ENCODE data around the gene BRIP1.
"Not testable (repeated sequence)": the region's sequence is repeated elsewhere in the genome, so short reads cannot be mapped to it uniquely, and the experiment has no call there.

BRIP1 gene

GRCh38 chr17:61678339-61678738, 185.0 kb downstream of the BRIP1 start:
- Histone ChIP-seq H3K9ac (no peak overlapping the region), H3K4me1 (no peaks in the 10 kb centered on the region), H3K4me2 (ENCODE audit: low read length) (no peak overlapping the region), H2AFZ (no peak overlapping the region), H3K9me3 (ENCODE audit: control insufficient read depth, low read length) (no peaks in the 10 kb centered on the region), H3K36me3 (ENCODE audit: control insufficient read depth, insufficient read depth, low read length) (no peaks in the 10 kb centered on the region), H3K27me3 (ENCODE audit: control insufficient read depth, insufficient read depth, low read length) (no peaks in the 10 kb centered on the region), H3K79me2 (no peaks in the 10 kb centered on the region), H3K4me3 (ENCODE audit: low read depth, low read length) (no peak overlapping the region), H3K27ac (no peak overlapping the region)
- no peak for TF ChIP-seq CTCF (IDR thresholded peaks at IDR 0.05)

- not testable (repeated sequence) for H3K4me1 ChIP-seq; H3K9me3 ChIP-seq (ENCODE audit: control insufficient read depth, low read length); H3K27ac ChIP-seq
Measured at GRCh38 chr17:61677150-61677811, 186.0 kb downstream of the BRIP1 start.

GRCh38 chr17:61676522-61676921, 186.8 kb downstream of the BRIP1 start:
- not testable (repeated sequence) for H3K27ac ChIP-seq; H2AFZ ChIP-seq; H3K79me2 ChIP-seq; H3K9ac ChIP-seq; H3K36me3 ChIP-seq (ENCODE audit: control insufficient read depth, insufficient read depth, low read length); H3K4me3 ChIP-seq (ENCODE audit: low read depth, low read length); H3K4me1 ChIP-seq; H3K9me3 ChIP-seq (ENCODE audit: control insufficient read depth, low read length); H3K27me3 ChIP-seq (ENCODE audit: control insufficient read depth, insufficient read depth, low read length); H3K4me2 ChIP-seq (ENCODE audit: low read length)

More at GRCh38 chr17:61677150-61677811, 186.0 kb downstream of the BRIP1 start:
- H3K4me2 ChIP-seq (ENCODE audit: low read length); H3K4me3 ChIP-seq (ENCODE audit: low read depth, low read length); H3K27me3 ChIP-seq (ENCODE audit: control insufficient read depth, insufficient read depth, low read length); H3K9ac ChIP-seq; H3K79me2 ChIP-seq; H2AFZ ChIP-seq; H3K36me3 ChIP-seq (ENCODE audit: control insufficient read depth, insufficient read depth, low read length): not testable (repeated sequence)

GRCh38 chr17:61674609-61675008, 188.7 kb downstream of the BRIP1 start:
- H2AFZ ChIP-seq; H3K36me3 ChIP-seq (ENCODE audit: control insufficient read depth, insufficient read depth, low read length); H3K79me2 ChIP-seq; H3K27me3 ChIP-seq (ENCODE audit: control insufficient read depth, insufficient read depth, low read length); H3K4me3 ChIP-seq (ENCODE audit: low read depth, low read length); H3K4me2 ChIP-seq (ENCODE audit: low read length); H3K9me3 ChIP-seq (ENCODE audit: control insufficient read depth, low read length); H3K4me1 ChIP-seq; H3K9ac ChIP-seq; H3K27ac ChIP-seq: not testable (repeated sequence)

GRCh38 chr17:61673019-61673897, 190.1 kb downstream of the BRIP1 start:
- H3K27me3 ChIP-seq (ENCODE audit: control insufficient read depth, insufficient read depth, low read length); H3K27ac ChIP-seq; H3K4me3 ChIP-seq (ENCODE audit: low read depth, low read length): not testable (repeated sequence)

GRCh38 chr17:61672140-61672539, 191.2 kb downstream of the BRIP1 start:
- Histone ChIP-seq H3K4me2 (ENCODE audit: low read length) (no peak overlapping the region), H3K36me3 (ENCODE audit: control insufficient read depth, insufficient read depth, low read length) (no peaks in the 10 kb centered on the region), H3K27ac (no peak overlapping the region), H3K27me3 (ENCODE audit: control insufficient read depth, insufficient read depth, low read length) (no peaks in the 10 kb centered on the region), H2AFZ (no peak overlapping the region), H3K4me1 (no peaks in the 10 kb centered on the region), H3K4me3 (ENCODE audit: low read depth, low read length) (no peak overlapping the region), H3K9ac (no peak overlapping the region), H3K9me3 (ENCODE audit: control insufficient read depth, low read length) (no peaks in the 10 kb centered on the region), H3K79me2 (no peaks in the 10 kb centered on the region)
- TF ChIP-seq CTCF (IDR thresholded peaks at IDR 0.05), result no peak

More at GRCh38 chr17:61673019-61673897, 190.1 kb downstream of the BRIP1 start:
- not testable (repeated sequence) for H3K36me3 ChIP-seq (ENCODE audit: control insufficient read depth, insufficient read depth, low read length); H3K4me2 ChIP-seq (ENCODE audit: low read length); H3K9ac ChIP-seq; H3K9me3 ChIP-seq (ENCODE audit: control insufficient read depth, low read length); H3K4me1 ChIP-seq; H2AFZ ChIP-seq; H3K79me2 ChIP-seq
